OCI-LY7 (cell line): ENCODE results near the gene TPSG1. TPM values are rescaled to one million over a fixed set of nuclear protein-coding genes. Genes with fewer than 3 reads are reported as not detected.

Experiments used
- BruUV-seq: library from RNA; stranded (reverse); fragments of 400-500 nt; replicated peaks from 2 replicates; lab custom pipeline; 2021; lab: Mats Ljungman, UMichigan
- CTCF ChIA-PET: fragments of 300-600 bp; sonication (Branson Sonifier 250); formaldehyde crosslinking; loops from one replicate; lab custom pipeline; 2022; ENCODE audit warnings: antibody characterized with exemption; ENCODE audit not compliant: unreplicated experiment; lab: Charles Lee
- POLR2A ChIA-PET: fragments of 300-600 bp; sonication (Branson Sonifier 250); formaldehyde crosslinking; loops from one replicate; lab custom pipeline; 2022; ENCODE audit warnings: antibody characterized with exemption; lab: Charles Lee
- DNase-seq: peaks from one replicate; pipeline ENCODE4 v3.0.0-alpha.2; 2015; ENCODE audit warnings: low spot score
- H2AFZ ChIP-seq: fragments of 200-600 bp; sonication (generic), shearing (Covaris generic); 2 replicates; pipeline ENCODE4 v1.6.1; 2014; ENCODE audit warnings: mild to moderate bottlenecking, antibody characterized with exemption, low read length, moderate library complexity
- H3K27ac ChIP-seq: fragments of 200-600 bp; sonication (generic); 2 replicates; pipeline ENCODE4 v1.5.1; 2014; ENCODE audit warnings: mixed run types, low read depth, mild to moderate bottlenecking, moderate library complexity, low read length, inconsistent platforms; ENCODE audit not compliant: poor library complexity, severe bottlenecking
- H3K36me3 ChIP-seq: fragments of 200-600 bp; sonication (generic); 2 replicates; pipeline ENCODE4 v1.6.1; 2014; ENCODE audit warnings: mild to moderate bottlenecking, antibody characterized with exemption, low read length, moderate library complexity, mixed read lengths; ENCODE audit not compliant: insufficient read depth
- H3K4me1 ChIP-seq: fragments of 200-600 bp; sonication (generic); 2 replicates; pipeline ENCODE4 v1.5.1; 2014; ENCODE audit warnings: mild to moderate bottlenecking, low read length; ENCODE audit not compliant: insufficient read depth, poor library complexity, severe bottlenecking
- H3K4me2 ChIP-seq: fragments of 200-600 bp; sonication (generic); 2 replicates; pipeline ENCODE4 v1.6.1; 2014; ENCODE audit warnings: mild to moderate bottlenecking, low read length
- H3K4me3 ChIP-seq: fragments of 200-600 bp; sonication (generic); 2 replicates; pipeline ENCODE4 v1.5.1; 2014; ENCODE audit warnings: mild to moderate bottlenecking, low read depth, low read length; ENCODE audit not compliant: poor library complexity, severe bottlenecking
- H3K79me2 ChIP-seq: fragments of 200-600 bp; sonication (generic); 2 replicates; pipeline ENCODE4 v1.6.1; 2016; ENCODE audit warnings: low read depth, mild to moderate bottlenecking, low read length, moderate library complexity, mixed read lengths; ENCODE audit not compliant: insufficient read depth
- H3K9me2 ChIP-seq: fragments of 200-600 bp; sonication (generic); 2 replicates; pipeline ENCODE4 v1.6.1; 2016; ENCODE audit warnings: mild to moderate bottlenecking, low read length, mixed read lengths; ENCODE audit not compliant: insufficient read depth
- H3K9me3 ChIP-seq: fragments of 200-600 bp; sonication (generic); 2 replicates; pipeline ENCODE4 v1.6.1; 2014; ENCODE audit warnings: mild to moderate bottlenecking, mixed run types, low read length, mixed read lengths
- H4K20me1 ChIP-seq: fragments of 200-600 bp; sonication (generic); 2 replicates; pipeline ENCODE4 v1.6.1; 2014; ENCODE audit warnings: mild to moderate bottlenecking, antibody characterized with exemption, low read length, moderate library complexity, mixed read lengths; ENCODE audit not compliant: insufficient read depth
- CTCF ChIP-seq: fragments of 200-600 bp; sonication (generic); conservative IDR thresholded peaks from 2 replicates; pipeline ENCODE4 v1.5.1; 2014; ENCODE audit warnings: mild to moderate bottlenecking, antibody characterized with exemption, low read length, moderate library complexity, mixed read lengths
- EZH2phosphoT487 ChIP-seq: fragments of 200-600 bp; sonication (generic); IDR thresholded peaks from 2 replicates; pipeline ENCODE4 v1.6.1; 2018; ENCODE audit warnings: low read depth, borderline replicate concordance, mild to moderate bottlenecking, mixed run types, antibody characterized with exemption, low read length, moderate library complexity, mixed read lengths
- intact Hi-C: fragments of 100-400 bp; cut with micrococcal nuclease; formaldehyde crosslinking; loops from one replicate; pipeline ENCODE4 v1.10.0; 2022; ENCODE audit not compliant: unreplicated experiment
- total RNA-seq, 2 experiments: library from RNA; depleted of rRNA in 1 of 2; stranded (reverse); fragments of >200 nt in 1 of 2; shearing (Covaris generic) in 1 of 2; gene quantifications; 2 replicates each; pipeline ENCODE4 v1.2.3, GENCODE V29; 2014 to 2022

The TPSG1 gene
- total RNA-seq, 2 experiments from 2014 or later: not detected

- intact Hi-C loops: no loop called here
- BruUV-seq: no TSS peak
- ChIA-PET CTCF (no interaction called here), POLR2A (no interaction called here)
- H3K79me2 ChIP-seq: no peaks in the 10 kb centered on the region
- no peak overlapping the region for H3K27ac ChIP-seq
- H3K36me3 ChIP-seq: no peaks in the 10 kb centered on the region
- no peaks in the 10 kb centered on the region for H3K9me2 ChIP-seq
- H2AFZ ChIP-seq: no peak overlapping the region
- no peak for TF ChIP-seq CTCF
- no peak for TF ChIP-seq EZH2phosphoT487
- no peaks in the 10 kb centered on the region for H4K20me1 ChIP-seq
- H3K4me1 ChIP-seq: no peaks in the 10 kb centered on the region
- no peaks in the 10 kb centered on the region for H3K9me3 ChIP-seq
- no peak overlapping the region for H3K4me2 ChIP-seq
- no peak overlapping the region for H3K4me3 ChIP-seq
- no peak for DNase-seq
Observed at GRCh38 chr16:1218930-1219611, 6.0 kb downstream of the TPSG1 start.

- no TSS peak for BruUV-seq
- Histone ChIP-seq H3K9me3 (no peaks in the 10 kb centered on the region), H3K4me2 (no peak overlapping the region), H2AFZ (no peak overlapping the region), H3K27ac (no peak overlapping the region), H4K20me1 (no peaks in the 10 kb centered on the region), H3K79me2 (no peaks in the 10 kb centered on the region), H3K4me1 (no peaks in the 10 kb centered on the region), H3K9me2 (no peaks in the 10 kb centered on the region), H3K36me3 (no peaks in the 10 kb centered on the region), H3K4me3 (no peak overlapping the region)
- ChIA-PET CTCF (no interaction called here), POLR2A (no interaction called here)
- intact Hi-C loops: no loop called here
- no peak for TF ChIP-seq EZH2phosphoT487
- TF ChIP-seq CTCF: no peak
- no peak for DNase-seq
Observed at GRCh38 chr16:1218061-1218929, 6.8 kb downstream of the TPSG1 start.

- DNase-seq: no peak
- CTCF ChIA-PET: no interaction called here
- no peaks in the 10 kb centered on the region for H3K79me2 ChIP-seq
- no peaks in the 10 kb centered on the region for H3K9me2 ChIP-seq
- H2AFZ ChIP-seq: no peak overlapping the region
- no peak overlapping the region for H3K4me2 ChIP-seq
- no TSS peak for BruUV-seq
- TF ChIP-seq CTCF: no peak
- H3K4me3 ChIP-seq: no peak overlapping the region
- POLR2A ChIA-PET: no interaction called here
- intact Hi-C loops: no loop called here
- H4K20me1 ChIP-seq: no peaks in the 10 kb centered on the region
- no peaks in the 10 kb centered on the region for H3K36me3 ChIP-seq
- H3K9me3 ChIP-seq: no peaks in the 10 kb centered on the region
- no peaks in the 10 kb centered on the region for H3K4me1 ChIP-seq
- no peak overlapping the region for H3K27ac ChIP-seq
Observed at GRCh38 chr16:1217526-1217925, 7.5 kb downstream of the TPSG1 start.
